ENCODE data around the gene FGF19.

FGF19 gene

GRCh38 chr11:69670158-69670845, 33.5 kb downstream of the FGF19 start:
- Mint-ChIP-seq H3K36me3 (ENCODE audit: insufficient read depth) (peaks cover 29% of the 10 kb centered on the region), H3K9me3 (no peaks in the 10 kb centered on the region), H3K27me3 (no peaks in the 10 kb centered on the region), H3K4me3 (no peak overlapping the region), H3K4me1 (peaks cover 36% of the 10 kb centered on the region), H3K27ac (ENCODE audit: low read depth) (no peak overlapping the region)
- ATAC-seq (replicated peaks; ENCODE audit: extremely low read depth, poor library complexity, severe bottlenecking) (no peak), DNase-seq (ENCODE audit: low spot score in 2 of 2) (peak; percentile 25 to 36)

GRCh38 chr11:69669486-69669885, 34.3 kb downstream of the FGF19 start:
- Mint-ChIP-seq H3K9me3 (no peaks in the 10 kb centered on the region), H3K27ac (ENCODE audit: low read depth) (no peak overlapping the region), H3K4me3 (no peak overlapping the region), H3K4me1 (peaks cover 30% of the 10 kb centered on the region), H3K36me3 (ENCODE audit: insufficient read depth) (peaks cover 28% of the 10 kb centered on the region), H3K27me3 (no peaks in the 10 kb centered on the region)
- ATAC-seq (replicated peaks; ENCODE audit: extremely low read depth, poor library complexity, severe bottlenecking) (no peak), DNase-seq (ENCODE audit: low spot score in 2 of 2) (no peak)

DNA sequence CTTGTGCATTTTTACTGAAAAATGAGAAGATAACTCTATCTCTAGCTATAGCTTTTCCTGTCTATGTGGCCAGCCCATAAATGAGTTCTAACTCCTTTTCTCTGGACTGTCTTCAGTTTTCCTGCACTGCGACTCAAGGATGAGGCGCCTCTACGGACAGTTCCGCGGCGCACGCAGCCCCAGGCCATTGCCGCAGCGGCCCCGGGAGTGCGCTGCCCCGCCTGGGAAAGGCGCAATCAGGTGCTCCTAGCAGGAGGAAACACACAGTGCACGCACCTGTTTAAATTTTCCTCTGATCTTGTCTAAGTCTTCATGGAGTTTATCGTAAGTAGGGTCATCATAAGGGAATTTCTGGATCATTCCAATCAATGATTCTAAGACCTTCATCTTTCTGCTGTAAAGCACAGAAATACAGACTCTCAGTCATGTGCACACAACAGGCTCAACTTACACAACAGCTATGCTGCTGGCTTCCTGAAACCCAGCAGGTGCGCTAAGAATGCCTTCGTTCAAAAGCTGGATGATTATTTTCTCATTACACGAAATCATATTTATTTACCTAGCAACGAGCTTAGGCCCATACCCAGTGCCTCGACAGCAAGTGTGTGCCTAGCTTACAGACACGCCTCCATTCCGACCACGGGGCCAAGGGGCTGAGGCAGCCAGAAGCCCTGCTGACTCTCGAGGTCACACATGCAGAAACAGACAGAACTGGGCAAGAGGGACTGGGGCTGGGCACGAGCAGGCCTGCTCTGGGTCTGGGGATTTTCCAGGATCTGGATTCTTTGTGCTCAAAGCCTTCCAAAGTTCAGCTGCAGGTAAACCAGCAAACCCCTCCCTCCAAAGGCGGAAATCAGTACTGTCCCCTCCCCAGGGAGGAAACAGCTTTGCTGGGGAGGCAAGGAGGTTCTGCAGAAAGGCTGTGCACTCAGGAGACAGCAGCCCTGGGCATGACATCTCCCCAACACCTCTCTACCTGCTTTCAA, 35.9 kb downstream of the FGF19 start:
- Mint-ChIP-seq H3K9me3 (no peaks in the 10 kb centered on the region), H3K27me3 (no peaks in the 10 kb centered on the region), H3K27ac (ENCODE audit: low read depth) (peak overlapping the region; percentile 35), H3K36me3 (ENCODE audit: insufficient read depth) (peaks cover 27% of the 10 kb centered on the region), H3K4me3 (no peak overlapping the region), H3K4me1 (peaks cover 20% of the 10 kb centered on the region)
- DNase-seq (ENCODE audit: low spot score in 2 of 2) (no peak), ATAC-seq (replicated peaks; ENCODE audit: extremely low read depth, poor library complexity, severe bottlenecking) (no peak)

GRCh38 chr11:69666752-69667536, 36.9 kb downstream of the FGF19 start:
- peak overlapping the region; percentile 35 for H3K27ac Mint-ChIP-seq (ENCODE audit: low read depth)
- ATAC-seq (replicated peaks; ENCODE audit: extremely low read depth, poor library complexity, severe bottlenecking), result no peak
- no peak overlapping the region for H3K4me3 Mint-ChIP-seq
- peaks cover 16% of the 10 kb centered on the region for H3K4me1 Mint-ChIP-seq
- H3K9me3 Mint-ChIP-seq, result no peaks in the 10 kb centered on the region
- H3K36me3 Mint-ChIP-seq (ENCODE audit: insufficient read depth), result peaks cover 27% of the 10 kb centered on the region
- no peak for DNase-seq (ENCODE audit: low spot score in 2 of 2)
- no peaks in the 10 kb centered on the region for H3K27me3 Mint-ChIP-seq

DNA sequence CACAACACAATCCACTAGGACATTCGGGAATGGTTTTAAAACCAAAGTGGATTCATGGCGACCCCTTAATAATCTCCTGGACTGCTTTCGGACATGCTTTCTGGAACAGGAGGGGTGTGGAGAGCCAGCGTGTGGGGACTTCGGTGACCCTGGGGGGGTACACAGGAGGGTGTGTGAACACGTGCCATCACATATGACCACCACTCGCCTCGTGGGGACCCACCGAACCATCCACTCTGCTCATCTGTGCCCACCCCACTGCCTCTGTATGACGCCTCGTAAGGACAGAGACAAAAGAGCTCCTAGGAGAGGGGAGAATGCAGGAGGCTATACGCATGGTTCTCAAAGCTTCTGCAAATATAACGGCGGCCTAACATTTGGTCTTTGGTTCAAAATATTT, 37.6 kb downstream of the FGF19 start:
- H3K4me1 Mint-ChIP-seq, result peaks cover 12% of the 10 kb centered on the region
- H3K36me3 Mint-ChIP-seq (ENCODE audit: insufficient read depth), result peaks cover 27% of the 10 kb centered on the region
- no peaks in the 10 kb centered on the region for H3K27me3 Mint-ChIP-seq
- no peaks in the 10 kb centered on the region for H3K9me3 Mint-ChIP-seq
- ATAC-seq (replicated peaks; ENCODE audit: extremely low read depth, poor library complexity, severe bottlenecking) (no peak), DNase-seq (ENCODE audit: low spot score in 2 of 2) (no peak)
- no peak overlapping the region for H3K27ac Mint-ChIP-seq (ENCODE audit: low read depth)
- H3K4me3 Mint-ChIP-seq, result no peak overlapping the region

GRCh38 chr11:69665669-69666068, 38.2 kb downstream of the FGF19 start:
- no peaks in the 10 kb centered on the region for H3K27me3 Mint-ChIP-seq
- peaks cover 27% of the 10 kb centered on the region for H3K36me3 Mint-ChIP-seq (ENCODE audit: insufficient read depth)
- ATAC-seq (replicated peaks; ENCODE audit: extremely low read depth, poor library complexity, severe bottlenecking) (no peak), DNase-seq (ENCODE audit: low spot score in 2 of 2) (no peak)
- H3K4me1 Mint-ChIP-seq, result peaks cover 12% of the 10 kb centered on the region
- no peak overlapping the region for H3K4me3 Mint-ChIP-seq
- H3K27ac Mint-ChIP-seq (ENCODE audit: low read depth), result no peak overlapping the region
- no peaks in the 10 kb centered on the region for H3K9me3 Mint-ChIP-seq

- H3K4me3 Mint-ChIP-seq, result no peak overlapping the region
- H3K4me1 Mint-ChIP-seq, result peaks cover 6% of the 10 kb centered on the region
- H3K27ac Mint-ChIP-seq (ENCODE audit: low read depth), result no peak overlapping the region
Measured at GRCh38 chr11:69664901-69665300, 38.9 kb downstream of the FGF19 start.

DNA sequence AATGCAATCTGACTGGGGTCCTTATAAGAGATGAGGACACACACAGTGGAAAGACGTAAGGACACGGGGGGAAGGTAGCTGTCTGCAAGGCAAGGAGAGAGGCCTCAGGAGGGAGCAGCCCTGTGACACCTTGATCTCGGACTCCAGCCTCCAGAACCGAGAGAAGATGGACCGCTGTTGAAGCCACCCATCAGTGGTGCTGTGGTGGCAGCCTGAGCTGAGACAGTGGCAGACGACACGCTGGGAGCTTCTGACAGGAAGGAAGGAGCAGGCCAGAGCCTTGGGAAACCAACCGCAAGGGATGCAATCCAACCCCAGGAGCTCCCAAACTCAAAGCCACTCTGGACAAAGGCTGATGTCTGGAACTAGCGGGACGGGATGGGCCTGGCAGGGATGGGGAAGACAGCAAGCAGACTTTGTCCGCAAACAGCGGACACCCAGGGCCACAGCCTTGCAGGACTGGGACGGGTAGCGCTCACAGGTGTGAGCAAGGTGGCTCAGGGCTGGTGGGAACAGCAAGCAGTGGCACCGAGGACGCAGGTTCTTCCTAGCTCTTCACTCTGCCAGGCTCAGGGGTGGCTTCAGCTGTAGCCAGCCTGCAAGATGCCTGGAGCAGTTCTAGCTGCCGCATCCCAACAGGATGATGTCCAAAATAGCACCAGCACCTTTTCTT, 39.6 kb downstream of the FGF19 start:
- Mint-ChIP-seq H3K27ac (ENCODE audit: low read depth) (no peak overlapping the region), H3K9me3 (no peaks in the 10 kb centered on the region), H3K4me3 (no peak overlapping the region), H3K36me3 (ENCODE audit: insufficient read depth) (peaks cover 24% of the 10 kb centered on the region), H3K4me1 (peaks cover 6% of the 10 kb centered on the region), H3K27me3 (no peaks in the 10 kb centered on the region)
- no peak for ATAC-seq (replicated peaks; ENCODE audit: extremely low read depth, poor library complexity, severe bottlenecking)
- no peak for DNase-seq (ENCODE audit: low spot score in 2 of 2)

More at GRCh38 chr11:69664901-69665300, 38.9 kb downstream of the FGF19 start:
- ATAC-seq (replicated peaks; ENCODE audit: extremely low read depth, poor library complexity, severe bottlenecking) (no peak), DNase-seq (ENCODE audit: low spot score in 2 of 2) (no peak)
- Mint-ChIP-seq H3K9me3 (no peaks in the 10 kb centered on the region), H3K27me3 (no peaks in the 10 kb centered on the region), H3K36me3 (ENCODE audit: insufficient read depth) (peaks cover 24% of the 10 kb centered on the region)

DNA sequence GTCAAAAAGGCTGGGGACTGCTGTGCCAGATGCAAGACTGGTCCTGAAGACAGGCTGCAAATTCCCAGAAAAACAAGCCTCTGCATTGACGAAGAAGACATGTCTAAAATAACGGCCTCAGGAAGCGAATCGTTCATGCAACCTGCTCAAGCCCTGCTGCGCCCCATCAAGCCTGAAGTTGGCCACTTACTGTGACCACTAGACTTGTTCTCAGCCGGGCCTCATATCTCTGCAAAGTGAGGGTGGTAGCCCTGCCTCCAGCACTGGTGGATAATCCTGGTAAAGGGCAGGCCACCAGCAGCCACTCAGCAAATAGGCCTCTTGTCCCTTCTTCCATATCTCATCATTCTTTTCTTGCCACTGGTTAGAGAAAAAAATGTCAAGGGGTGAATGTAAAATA, 40.5 kb downstream of the FGF19 start:
- Mint-ChIP-seq H3K27ac (ENCODE audit: low read depth) (no peak overlapping the region), H3K9me3 (no peaks in the 10 kb centered on the region)
- no peak for ATAC-seq (replicated peaks; ENCODE audit: extremely low read depth, poor library complexity, severe bottlenecking)

DNA sequence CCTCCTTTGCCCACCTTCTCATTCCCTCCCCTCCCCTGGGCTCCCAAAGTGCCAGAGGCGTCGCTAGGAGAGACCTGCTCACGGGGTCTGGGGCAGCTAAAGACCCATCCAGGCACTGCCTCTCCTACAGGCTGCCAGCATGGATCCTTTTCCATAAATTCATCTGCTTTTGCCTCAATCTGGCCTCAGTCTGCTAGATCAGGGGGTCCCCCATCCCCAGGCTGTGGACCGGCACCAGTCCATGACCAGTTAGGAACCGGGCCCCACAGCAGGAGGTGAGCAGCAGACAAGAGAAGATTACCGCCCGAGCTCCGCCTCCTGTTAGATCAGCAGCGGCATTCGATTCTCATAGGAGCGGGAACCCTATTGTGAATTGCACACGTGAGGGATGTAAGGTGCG, 41.0 kb downstream of the FGF19 start:
- no peaks in the 10 kb centered on the region for H3K27me3 Mint-ChIP-seq
- H3K4me1 Mint-ChIP-seq, result peaks cover 3% of the 10 kb centered on the region
- no peak for DNase-seq (ENCODE audit: low spot score in 2 of 2)
- no peak overlapping the region for H3K27ac Mint-ChIP-seq (ENCODE audit: low read depth)
- no peak for ATAC-seq (replicated peaks; ENCODE audit: extremely low read depth, poor library complexity, severe bottlenecking)
- no peaks in the 10 kb centered on the region for H3K9me3 Mint-ChIP-seq
- no peak overlapping the region for H3K4me3 Mint-ChIP-seq
- peaks cover 20% of the 10 kb centered on the region for H3K36me3 Mint-ChIP-seq (ENCODE audit: insufficient read depth)

More for the DNA sequence above, 40.5 kb downstream of the FGF19 start:
- no peak overlapping the region for H3K4me3 Mint-ChIP-seq
- DNase-seq (ENCODE audit: low spot score in 2 of 2), result no peak
- H3K36me3 Mint-ChIP-seq (ENCODE audit: insufficient read depth), result peaks cover 23% of the 10 kb centered on the region
- H3K27me3 Mint-ChIP-seq, result no peaks in the 10 kb centered on the region
- H3K4me1 Mint-ChIP-seq, result peaks cover 6% of the 10 kb centered on the region

- ATAC-seq (replicated peaks; ENCODE audit: extremely low read depth, poor library complexity, severe bottlenecking), result no peak
- peaks cover 16% of the 10 kb centered on the region for H3K36me3 Mint-ChIP-seq (ENCODE audit: insufficient read depth)
- H3K27me3 Mint-ChIP-seq, result no peaks in the 10 kb centered on the region
- DNase-seq (ENCODE audit: low spot score in 2 of 2), result no peak
- H3K4me3 Mint-ChIP-seq, result no peak overlapping the region
- no peak overlapping the region for H3K27ac Mint-ChIP-seq (ENCODE audit: low read depth)
- H3K4me1 Mint-ChIP-seq, result no peaks in the 10 kb centered on the region
- no peaks in the 10 kb centered on the region for H3K9me3 Mint-ChIP-seq
Measured at GRCh38 chr11:69662021-69662698, 41.7 kb downstream of the FGF19 start.

DNA sequence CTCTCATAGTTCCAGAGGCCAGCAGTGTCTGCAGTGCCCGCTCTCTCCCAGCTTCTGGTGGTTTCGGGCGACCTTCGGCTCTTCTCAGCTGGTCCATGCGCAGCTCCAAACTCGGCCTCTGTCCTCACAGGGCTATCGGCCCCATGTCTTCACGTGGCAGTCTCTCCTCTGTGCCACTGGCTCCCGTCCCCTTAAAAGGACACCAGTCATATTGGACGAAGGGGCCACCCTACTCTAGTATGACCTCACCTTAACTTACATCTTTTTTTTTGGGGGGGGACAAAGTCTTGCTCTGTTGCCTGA, 42.5 kb downstream of the FGF19 start:
- Mint-ChIP-seq H3K27me3 (no peaks in the 10 kb centered on the region), H3K36me3 (ENCODE audit: insufficient read depth) (peaks cover 14% of the 10 kb centered on the region), H3K9me3 (no peaks in the 10 kb centered on the region), H3K4me1 (no peaks in the 10 kb centered on the region), H3K27ac (ENCODE audit: low read depth) (no peak overlapping the region), H3K4me3 (no peak overlapping the region)
- no peak for DNase-seq (ENCODE audit: low spot score in 2 of 2)
- ATAC-seq (replicated peaks; ENCODE audit: extremely low read depth, poor library complexity, severe bottlenecking), result no peak

All from central memory CD8-positive, alpha-beta T cell (primary cell).